Activated naive CD8-positive, alpha-beta T cell (primary cell): ENCODE results near the gene PADI4.
"Not testable (repeated sequence)": the region's sequence is repeated elsewhere in the genome, so short reads cannot be mapped to it uniquely, and the experiment has no call there.

Experiments used
- H3K27ac Mint-ChIP-seq: one replicate; pipeline ENCODE4 v1.8.0; 2021; ENCODE audit warnings: mixed read lengths
- H3K27me3 Mint-ChIP-seq: one replicate; pipeline ENCODE4 v1.8.0; 2021; ENCODE audit warnings: mixed read lengths
- H3K36me3 Mint-ChIP-seq: one replicate; pipeline ENCODE4 v1.8.0; 2021; ENCODE audit warnings: mixed read lengths
- H3K4me1 Mint-ChIP-seq: one replicate; pipeline ENCODE4 v1.8.0; 2021; ENCODE audit warnings: low read depth, mixed read lengths
- H3K4me3 Mint-ChIP-seq: one replicate; pipeline ENCODE4 v1.8.0; 2021; ENCODE audit warnings: mild to moderate bottlenecking, mixed read lengths
- H3K9me3 Mint-ChIP-seq: one replicate; pipeline ENCODE4 v1.8.0; 2021; ENCODE audit warnings: low read depth, mixed read lengths

Gene PADI4

GRCh38 chr1:17401841-17402240 lies 93.8 kb downstream of the PADI4 start:
- Mint-ChIP-seq H3K4me1 (peaks cover 2% of the 10 kb centered on the region), H3K4me3 (no peak overlapping the region), H3K9me3 (no peaks in the 10 kb centered on the region), H3K36me3 (no peaks in the 10 kb centered on the region), H3K27ac (no peak overlapping the region), H3K27me3 (no peaks in the 10 kb centered on the region)

- Mint-ChIP-seq H3K4me3 (no peak overlapping the region), H3K9me3 (no peaks in the 10 kb centered on the region), H3K27me3 (no peaks in the 10 kb centered on the region), H3K4me1 (peaks cover 4% of the 10 kb centered on the region), H3K36me3 (no peaks in the 10 kb centered on the region), H3K27ac (no peak overlapping the region)
These were observed 95.1 kb downstream of the PADI4 start for GRCh38 chr1:17403081-17403480.

DNA sequence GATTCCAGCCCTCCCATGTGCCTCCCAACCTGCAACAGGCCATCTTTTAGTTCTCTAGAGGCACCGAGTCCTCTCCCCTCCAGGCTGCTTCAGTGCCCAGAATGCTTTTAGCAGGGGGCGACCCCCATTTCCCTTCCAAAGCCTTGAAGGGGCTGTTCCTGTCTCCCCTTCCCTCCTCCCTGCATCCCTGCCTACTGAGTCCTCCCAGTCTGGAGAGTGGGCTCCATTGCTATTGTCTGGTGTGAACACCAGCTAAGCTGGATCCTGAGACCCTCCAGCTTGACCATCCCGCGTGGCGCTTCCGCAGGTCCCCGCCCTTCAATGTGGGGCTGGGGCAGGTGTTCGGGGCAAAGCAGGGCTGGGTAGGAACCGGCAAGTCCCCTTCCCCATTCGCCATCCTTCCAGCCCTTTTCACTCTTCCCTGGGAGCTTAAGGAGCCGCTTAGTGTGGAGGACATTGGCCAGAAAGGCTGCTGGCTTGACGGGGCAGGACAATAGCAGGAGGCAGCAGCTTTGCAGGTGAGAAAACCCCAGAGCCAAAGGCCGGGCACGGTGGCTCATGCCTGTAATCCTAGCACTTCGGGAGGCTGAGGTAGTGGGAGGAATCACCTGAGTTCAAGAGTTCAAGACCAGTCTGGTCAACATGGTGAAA lies 96.2 kb downstream of the PADI4 start:
- Mint-ChIP-seq H3K27ac (no peak overlapping the region), H3K4me3 (no peak overlapping the region), H3K9me3 (no peaks in the 10 kb centered on the region), H3K27me3 (no peaks in the 10 kb centered on the region), H3K4me1 (peaks cover 4% of the 10 kb centered on the region), H3K36me3 (no peaks in the 10 kb centered on the region)

DNA sequence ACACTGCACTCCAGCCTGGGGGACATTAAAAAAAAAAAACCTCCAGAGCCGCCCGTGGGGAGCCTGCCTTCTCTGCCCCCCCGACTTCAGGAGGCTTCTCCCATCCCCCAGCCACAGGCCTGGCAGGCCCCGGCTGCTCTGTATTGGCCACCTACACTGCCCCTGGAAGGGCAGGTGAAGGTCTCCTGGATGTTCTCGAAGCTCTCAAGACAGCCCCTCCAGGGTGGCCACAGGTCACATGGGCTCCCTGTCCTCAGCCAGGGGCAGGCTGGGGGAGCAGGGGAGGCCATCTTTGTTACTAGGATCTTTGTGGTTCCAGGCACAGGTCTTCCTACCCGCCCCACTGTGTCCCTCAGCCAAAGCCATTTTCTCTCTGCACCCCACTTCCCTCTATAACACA lies 96.8 kb downstream of the PADI4 start:
- Mint-ChIP-seq H3K9me3 (no peaks in the 10 kb centered on the region), H3K27me3 (no peaks in the 10 kb centered on the region), H3K27ac (no peak overlapping the region), H3K4me1 (peaks cover 4% of the 10 kb centered on the region), H3K4me3 (no peak overlapping the region), H3K36me3 (no peaks in the 10 kb centered on the region)

DNA sequence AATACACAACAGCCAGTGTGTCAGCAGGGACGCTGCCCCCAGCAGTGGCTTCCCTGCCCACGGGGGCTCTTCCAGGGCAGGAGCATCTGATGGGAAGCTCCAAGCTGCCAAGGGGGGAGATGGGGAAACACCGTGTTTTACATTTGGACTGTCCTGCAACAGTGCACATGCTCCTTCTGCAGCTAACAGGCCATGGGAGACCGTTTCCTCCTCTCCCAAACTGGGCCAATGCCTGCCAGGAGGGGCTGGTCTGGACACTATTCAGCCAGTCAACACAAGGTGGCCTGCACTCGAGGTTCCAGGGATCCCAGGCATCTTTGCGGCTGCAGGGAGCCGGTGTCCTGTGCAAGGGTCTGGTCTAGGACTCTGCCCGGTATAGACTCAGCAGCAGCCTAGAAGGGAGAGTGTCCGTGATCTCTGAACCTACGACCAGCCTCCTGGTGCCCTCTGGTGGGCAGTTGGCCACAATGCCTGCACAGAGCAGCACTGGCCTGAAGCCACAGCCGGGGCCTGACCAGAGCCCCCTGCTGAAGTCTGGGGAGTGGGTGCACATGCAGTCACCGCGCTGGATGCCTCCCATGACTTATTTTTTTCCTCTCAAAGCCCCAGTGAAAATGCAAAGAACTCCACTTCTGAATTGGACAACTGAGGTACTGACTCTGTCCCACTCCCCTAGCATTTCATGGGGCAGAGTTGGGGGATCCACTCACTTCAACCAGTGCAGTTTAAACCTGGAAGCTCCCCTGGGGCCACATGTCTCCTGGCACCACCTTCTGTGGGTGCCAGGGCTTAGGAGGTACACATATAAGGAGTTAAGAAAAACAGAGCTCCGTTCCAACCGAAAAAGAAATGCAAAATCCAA lies 98.1 kb downstream of the PADI4 start:
- Mint-ChIP-seq H3K27me3 (no peaks in the 10 kb centered on the region), H3K27ac (no peak overlapping the region), H3K4me3 (no peak overlapping the region)

DNA sequence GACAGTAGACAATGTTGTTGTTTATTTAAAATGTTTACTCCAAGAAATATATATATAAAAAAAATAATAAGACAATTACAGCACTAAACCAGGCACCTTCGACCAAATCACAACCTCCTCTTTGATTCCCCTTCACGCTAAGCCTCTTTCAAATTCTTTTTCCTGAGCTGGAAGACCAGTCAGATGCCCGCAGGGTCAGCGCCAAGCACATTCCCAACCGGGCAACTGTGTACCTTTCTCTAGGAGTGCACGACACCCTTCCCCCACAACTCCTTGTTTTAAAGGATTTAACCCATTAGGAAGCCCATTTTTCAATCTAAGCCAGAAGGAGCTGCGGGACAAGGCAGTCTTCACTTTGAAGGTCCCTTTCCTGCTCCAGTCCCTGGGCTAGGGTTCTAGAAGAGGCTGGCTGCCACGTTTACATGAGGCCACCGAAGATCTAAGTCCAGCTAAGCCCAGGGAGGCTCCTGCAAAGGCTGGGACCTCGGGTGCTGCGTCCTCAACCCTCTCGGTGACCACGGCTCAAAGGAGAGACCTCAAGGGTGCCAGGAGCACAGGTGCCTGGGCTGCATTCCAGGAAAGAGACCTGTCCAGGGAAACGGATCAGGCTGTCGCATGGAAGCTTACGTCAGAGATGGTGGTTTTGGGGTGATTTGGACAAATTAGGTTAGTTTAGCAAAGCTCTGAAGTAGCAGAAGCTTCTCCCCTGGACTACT lies 98.9 kb downstream of the PADI4 start:
- not testable (repeated sequence) for H3K4me1 Mint-ChIP-seq, H3K27ac Mint-ChIP-seq, H3K27me3 Mint-ChIP-seq, H3K36me3 Mint-ChIP-seq, H3K9me3 Mint-ChIP-seq, H3K4me3 Mint-ChIP-seq

More for the DNA sequence above, 98.1 kb downstream of the PADI4 start:
- no peaks in the 10 kb centered on the region for H3K9me3 Mint-ChIP-seq
- H3K36me3 Mint-ChIP-seq = peaks cover 2% of the 10 kb centered on the region
- H3K4me1 Mint-ChIP-seq = peaks cover 4% of the 10 kb centered on the region

- not testable (repeated sequence) for H3K4me3 Mint-ChIP-seq, H3K4me1 Mint-ChIP-seq, H3K9me3 Mint-ChIP-seq, H3K36me3 Mint-ChIP-seq, H3K27ac Mint-ChIP-seq, H3K27me3 Mint-ChIP-seq
These were observed 100.0 kb downstream of the PADI4 start for GRCh38 chr1:17407786-17408514.

DNA sequence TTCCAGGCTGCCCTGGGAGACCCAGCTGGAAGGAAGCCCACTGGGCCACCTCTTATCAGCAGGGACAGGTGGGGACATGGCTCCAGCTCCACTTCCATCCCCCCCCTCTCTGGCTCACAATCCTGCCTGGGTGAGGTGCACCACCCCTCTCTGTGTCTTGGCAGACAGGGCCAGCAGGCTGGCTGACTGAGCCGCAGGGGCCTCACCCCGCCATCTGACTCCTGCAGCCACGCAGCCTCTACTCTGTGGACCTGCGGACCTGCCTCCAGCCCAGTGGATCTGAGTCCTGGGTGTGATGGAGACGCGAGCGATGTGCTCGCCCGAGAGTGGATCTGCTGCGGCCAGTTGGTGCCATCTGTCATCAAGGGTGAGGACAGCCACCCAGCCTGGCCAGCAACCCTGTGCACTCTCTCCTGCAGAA lies 101.4 kb downstream of the PADI4 start:
- Mint-ChIP-seq H3K27ac (no peak overlapping the region), H3K36me3 (peaks cover 2% of the 10 kb centered on the region), H3K4me3 (no peak overlapping the region), H3K27me3 (no peaks in the 10 kb centered on the region), H3K9me3 (no peaks in the 10 kb centered on the region), H3K4me1 (peaks cover 4% of the 10 kb centered on the region)

GRCh38 chr1:17412093-17412870 lies 104.3 kb downstream of the PADI4 start:
- Mint-ChIP-seq H3K36me3 (peaks cover 7% of the 10 kb centered on the region), H3K27me3 (no peaks in the 10 kb centered on the region), H3K27ac (no peak overlapping the region), H3K4me1 (peaks cover 2% of the 10 kb centered on the region), H3K4me3 (no peak overlapping the region), H3K9me3 (no peaks in the 10 kb centered on the region)
